Upper lobe of right lung (tissue), 1 donor: Measurements from ENCODE around the gene PCSK5. TPM values are rescaled to one million over a fixed set of nuclear protein-coding genes. Genes with fewer than 3 reads are reported as not detected.

Experiments
- ATAC-seq: fragments of 200-7000 bp; cut with Tn5 transposase; one replicate; pipeline ENCODE4 v1.9.1; 2020; ENCODE audit warnings: mild to moderate bottlenecking, moderate library complexity
- DNase-seq: peaks from one replicate; pipeline ENCODE4 v3.0.0-alpha.2; 2020
- H3K27ac ChIP-seq: fragments of 200-600 bp; one replicate; pipeline ENCODE4 v1.8.0; 2022
- H3K27me3 ChIP-seq: fragments of 200-600 bp; one replicate; pipeline ENCODE4 v1.8.0; 2022; ENCODE audit warnings: mild to moderate bottlenecking
- H3K36me3 ChIP-seq: fragments of 200-600 bp; one replicate; pipeline ENCODE4 v1.8.0; 2022
- H3K4me1 ChIP-seq: fragments of 200-600 bp; one replicate; pipeline ENCODE4 v1.8.0; 2022
- H3K4me3 ChIP-seq: fragments of 200-600 bp; one replicate; pipeline ENCODE4 v1.8.0; 2022; ENCODE audit warnings: mild to moderate bottlenecking
- H3K9me3 ChIP-seq: fragments of 200-600 bp; one replicate; pipeline ENCODE4 v1.8.0; 2022
- intact Hi-C: fragments of 100-400 bp; cut with DNase I; formaldehyde crosslinking; loops from one replicate; pipeline ENCODE4 v1.11.0; 2022
- total RNA-seq: library from RNA; stranded (reverse); fragmentation: NEBNext Ultra II Directional; extraction: Animal tissue kit (Norgen Biotek cat#: 25700); gene quantifications from one replicate; pipeline ENCODE4 v1.2.1, GENCODE V29; 2021
- TF ChIP-seq, protein P1 (sequence below): fragments of 200-600 bp; IDR thresholded peaks from one replicate; pipeline ENCODE4 v1.8.0; 2022; ENCODE audit warnings: antibody characterized with exemption
- donor health status: DM: no; HTN: yes; CAD: no; lungs with severe emphysema.

The PCSK5 gene
- total RNA-seq, 1 donor from 2014 or later: 18.1 TPM

DNA sequence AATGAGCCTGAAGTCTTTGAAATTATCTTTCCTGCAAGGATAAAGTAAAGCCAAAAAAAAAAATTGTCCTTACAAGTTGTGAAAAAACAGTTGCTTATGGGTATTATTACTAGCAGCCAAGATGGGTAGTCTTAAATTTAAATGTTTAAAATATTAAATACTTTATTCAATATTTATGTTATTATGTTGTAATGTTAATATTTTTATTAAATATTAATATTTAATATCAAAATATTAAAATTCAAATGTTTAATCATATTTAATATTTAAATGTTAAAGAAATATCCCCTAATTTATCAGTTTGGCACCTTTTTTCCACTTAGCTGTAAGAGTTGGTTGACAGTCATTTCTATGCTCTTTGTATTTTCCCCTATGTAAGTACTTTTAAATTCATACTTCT, 86.1 kb downstream of the PCSK5 start:
- ATAC-seq (no peak), DNase-seq (no peak)
- Histone ChIP-seq H3K27me3 (no peaks in the 10 kb centered on the region), H3K36me3 (no peaks in the 10 kb centered on the region), H3K9me3 (no peaks in the 10 kb centered on the region), H3K4me3 (no peak overlapping the region), H3K4me1 (peaks cover 3% of the 10 kb centered on the region), H3K27ac (no peak overlapping the region)
- intact Hi-C loops: no loop called here
- TF ChIP-seq, protein P1, sequence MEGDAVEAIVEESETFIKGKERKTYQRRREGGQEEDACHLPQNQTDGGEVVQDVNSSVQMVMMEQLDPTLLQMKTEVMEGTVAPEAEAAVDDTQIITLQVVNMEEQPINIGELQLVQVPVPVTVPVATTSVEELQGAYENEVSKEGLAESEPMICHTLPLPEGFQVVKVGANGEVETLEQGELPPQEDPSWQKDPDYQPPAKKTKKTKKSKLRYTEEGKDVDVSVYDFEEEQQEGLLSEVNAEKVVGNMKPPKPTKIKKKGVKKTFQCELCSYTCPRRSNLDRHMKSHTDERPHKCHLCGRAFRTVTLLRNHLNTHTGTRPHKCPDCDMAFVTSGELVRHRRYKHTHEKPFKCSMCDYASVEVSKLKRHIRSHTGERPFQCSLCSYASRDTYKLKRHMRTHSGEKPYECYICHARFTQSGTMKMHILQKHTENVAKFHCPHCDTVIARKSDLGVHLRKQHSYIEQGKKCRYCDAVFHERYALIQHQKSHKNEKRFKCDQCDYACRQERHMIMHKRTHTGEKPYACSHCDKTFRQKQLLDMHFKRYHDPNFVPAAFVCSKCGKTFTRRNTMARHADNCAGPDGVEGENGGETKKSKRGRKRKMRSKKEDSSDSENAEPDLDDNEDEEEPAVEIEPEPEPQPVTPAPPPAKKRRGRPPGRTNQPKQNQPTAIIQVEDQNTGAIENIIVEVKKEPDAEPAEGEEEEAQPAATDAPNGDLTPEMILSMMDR: no peak

- H3K27ac ChIP-seq: no peak overlapping the region
- H3K36me3 ChIP-seq: no peaks in the 10 kb centered on the region
- intact Hi-C loops: no loop called here
- H3K4me3 ChIP-seq: no peak overlapping the region
- H3K9me3 ChIP-seq: no peaks in the 10 kb centered on the region
- H3K27me3 ChIP-seq: no peaks in the 10 kb centered on the region
- TF ChIP-seq, protein P1: peak; percentile 14
- ATAC-seq (no peak), DNase-seq (no peak)
- peaks cover 3% of the 10 kb centered on the region for H3K4me1 ChIP-seq
These were observed 88.9 kb downstream of the PCSK5 start for GRCh38 chr9:75979362-75979761.

DNA sequence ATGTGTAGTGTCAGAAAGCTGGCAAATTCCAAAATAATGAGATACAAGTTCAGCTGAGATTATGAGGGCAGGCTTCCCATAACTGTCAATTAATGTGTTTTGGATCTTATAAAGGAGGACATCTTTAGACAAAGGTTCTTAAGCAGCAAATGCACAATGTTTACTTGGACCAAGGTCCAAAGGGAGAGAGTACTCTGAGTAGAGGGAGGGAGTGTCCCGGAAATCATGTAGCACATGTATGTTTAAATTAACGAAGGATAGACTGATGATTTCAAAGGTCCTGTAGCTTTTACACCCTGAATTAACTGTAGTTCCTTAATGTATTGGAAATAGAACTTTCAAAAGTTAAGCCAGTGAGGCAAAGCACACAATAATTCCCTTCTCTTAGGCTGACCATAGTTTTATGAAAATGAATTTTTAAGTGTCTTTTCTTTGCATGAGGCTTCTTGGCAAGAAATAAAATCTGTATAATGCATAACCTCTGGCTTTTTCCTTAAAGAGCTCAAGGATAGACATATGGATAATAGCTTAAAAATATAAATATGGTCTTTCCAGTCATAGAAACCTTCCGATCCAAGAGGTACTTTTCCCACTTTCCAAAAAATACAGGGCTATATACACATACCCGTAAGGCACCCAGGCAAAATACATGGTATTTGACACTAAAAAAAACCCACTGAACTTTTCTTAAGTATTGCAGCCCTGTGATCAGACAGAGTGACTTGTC, 93.0 kb downstream of the PCSK5 start:
- DNase-seq: no peak
- Histone ChIP-seq H3K27ac (no peak overlapping the region), H3K4me1 (no peaks in the 10 kb centered on the region), H3K9me3 (no peaks in the 10 kb centered on the region), H3K36me3 (peaks cover 6% of the 10 kb centered on the region), H3K4me3 (no peak overlapping the region), H3K27me3 (no peaks in the 10 kb centered on the region)
- intact Hi-C loops: no loop called here
- ATAC-seq: no peak
- TF ChIP-seq, protein P1: no peak

DNA sequence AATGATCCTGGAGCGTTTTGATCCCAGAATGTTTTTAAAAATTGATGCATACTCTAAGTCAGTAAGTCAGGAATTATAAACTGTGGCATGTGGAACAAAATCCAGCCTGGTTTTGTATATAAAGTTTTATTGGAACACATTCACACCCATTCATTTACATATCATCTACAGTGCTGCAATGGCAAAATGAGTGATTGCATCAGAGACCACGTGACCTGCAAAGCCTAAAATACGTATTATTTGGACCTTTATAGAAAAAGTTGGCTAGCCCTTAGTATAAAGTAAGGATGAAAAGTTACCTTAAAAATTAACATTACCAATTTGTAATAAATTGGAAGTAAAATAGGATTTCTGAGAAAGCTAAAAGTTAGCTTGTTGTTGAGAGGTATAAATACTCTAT, 95.0 kb downstream of the PCSK5 start:
- Histone ChIP-seq H3K27me3 (no peaks in the 10 kb centered on the region), H3K4me1 (no peaks in the 10 kb centered on the region), H3K4me3 (no peak overlapping the region), H3K9me3 (no peaks in the 10 kb centered on the region), H3K27ac (no peak overlapping the region), H3K36me3 (peaks cover 6% of the 10 kb centered on the region)
- DNase-seq: no peak
- TF ChIP-seq, protein P1: no peak
- ATAC-seq: no peak
- intact Hi-C loops: no loop called here

DNA sequence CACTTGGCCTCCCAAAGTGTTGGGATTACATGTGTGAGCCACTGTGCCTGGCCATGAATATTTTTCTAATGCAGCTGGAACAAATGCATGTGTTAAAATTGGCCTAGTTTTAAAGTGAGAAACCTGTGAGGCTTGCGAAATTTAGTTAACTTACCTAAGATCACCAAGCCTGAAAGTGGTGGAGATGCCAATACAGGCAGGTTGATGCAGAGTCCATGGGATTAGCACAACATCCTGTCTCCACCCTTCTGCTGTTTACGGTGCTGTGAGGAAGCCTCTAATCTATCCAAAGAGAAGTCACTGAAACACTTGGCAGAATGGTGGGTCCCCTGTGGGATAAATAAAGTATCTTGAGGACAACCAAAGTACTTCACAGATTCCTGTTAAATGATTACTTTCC, 98.2 kb downstream of the PCSK5 start:
- intact Hi-C loops: no loop called here
- TF ChIP-seq, protein P1: no peak

GRCh38 chr9:75990156-75990555, 99.7 kb downstream of the PCSK5 start:
- no peaks in the 10 kb centered on the region for H3K4me1 ChIP-seq
- TF ChIP-seq, protein P1: no peak
- H3K36me3 ChIP-seq: peaks cover 6% of the 10 kb centered on the region
- no peak overlapping the region for H3K4me3 ChIP-seq
- no peak for ATAC-seq
- no peaks in the 10 kb centered on the region for H3K27me3 ChIP-seq
- intact Hi-C loops: no loop called here
- H3K9me3 ChIP-seq: no peaks in the 10 kb centered on the region
- H3K27ac ChIP-seq: no peak overlapping the region
- DNase-seq: no peak

More for the DNA sequence above, 98.2 kb downstream of the PCSK5 start:
- H3K36me3 ChIP-seq: peaks cover 6% of the 10 kb centered on the region
- DNase-seq (no peak), ATAC-seq (no peak)
- H3K4me3 ChIP-seq: no peak overlapping the region
- no peak overlapping the region for H3K27ac ChIP-seq
- H3K27me3 ChIP-seq: no peaks in the 10 kb centered on the region
- H3K9me3 ChIP-seq: no peaks in the 10 kb centered on the region
- H3K4me1 ChIP-seq: no peaks in the 10 kb centered on the region
